RWPE2 (cell line): Measurements from ENCODE around the gene ZNF385C.

ENCODE experiments used
- ATAC-seq: fragments of 200-7000 bp; cut with Tn5 transposase; 3 replicates; pipeline ENCODE4 v1.9.1; 2021; ENCODE audit warnings: low read depth
- DNase-seq: peaks from one replicate; pipeline ENCODE4 v3.0.0-alpha.2; 2020; ENCODE audit warnings: low spot score
- H3K27ac ChIP-seq: fragments of 450-650 bp; 2 replicates; pipeline ENCODE4 v1.5.1; 2017; ENCODE audit warnings: mild to moderate bottlenecking; ENCODE audit not compliant: poor library complexity, severe bottlenecking
- H3K27me3 ChIP-seq: fragments of 250-450 bp; sonication (Bioruptor Pico); 2 replicates; pipeline ENCODE4 v1.5.1; 2021; ENCODE audit warnings: mild to moderate bottlenecking, moderate library complexity; ENCODE audit not compliant: insufficient read depth, poor library complexity, severe bottlenecking
- H3K36me3 ChIP-seq: fragments of 250-450 bp; sonication (Bioruptor Pico); 2 replicates; pipeline ENCODE4 v1.5.1; 2020; ENCODE audit warnings: low read depth, mild to moderate bottlenecking, moderate library complexity
- H3K4me1 ChIP-seq: fragments of 250-450 bp; sonication (Bioruptor Pico); 2 replicates; pipeline ENCODE4 v1.5.1; 2021; ENCODE audit warnings: mild to moderate bottlenecking, moderate library complexity; ENCODE audit not compliant: insufficient read depth, poor library complexity, severe bottlenecking
- H3K4me3 ChIP-seq: fragments of 250-450 bp; sonication (Bioruptor Pico); 2 replicates; pipeline ENCODE4 v1.5.1; 2021; ENCODE audit warnings: mild to moderate bottlenecking, moderate library complexity; ENCODE audit not compliant: severe bottlenecking
- H3K9me3 ChIP-seq: fragments of 250-450 bp; sonication (Bioruptor Pico); 2 replicates; pipeline ENCODE4 v1.5.1; 2021; ENCODE audit warnings: mild to moderate bottlenecking, moderate library complexity; ENCODE audit not compliant: severe bottlenecking
- TF ChIP-seq, protein P1 (sequence below): fragments of 450-650 bp; IDR thresholded peaks from one replicate; pipeline ENCODE4 v1.5.1; 2017; ENCODE audit warnings: mild to moderate bottlenecking, moderate library complexity; ENCODE audit not compliant: poor library complexity, severe bottlenecking

ZNF385C gene

DNA sequence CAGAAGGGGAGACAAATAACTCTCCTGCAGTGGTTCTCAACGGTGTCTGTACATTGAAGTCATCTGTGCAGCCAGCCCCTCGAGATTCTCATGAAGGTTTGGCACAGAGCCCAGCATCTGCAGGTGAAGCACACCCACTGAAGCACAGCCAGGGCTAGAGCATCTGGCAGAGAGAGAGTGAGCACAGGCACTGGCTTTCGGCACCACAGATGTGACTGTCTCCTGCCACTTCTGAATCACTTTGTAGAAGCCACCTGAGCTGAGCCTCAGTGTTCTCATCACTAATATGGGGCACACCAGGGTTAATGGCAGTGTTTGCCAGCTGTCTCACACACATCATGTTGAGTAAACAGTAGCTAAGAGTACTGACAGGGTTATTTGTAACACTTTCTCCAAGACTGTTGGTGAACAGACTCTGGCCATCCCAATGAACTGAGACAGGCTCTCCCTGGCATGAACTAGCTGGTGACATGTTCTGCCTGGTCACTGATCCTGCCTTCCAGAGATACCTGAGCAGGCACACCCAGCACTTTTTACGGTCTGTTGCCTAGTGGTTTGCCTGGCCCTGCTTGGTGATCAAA, 35.3 kb upstream of the ZNF385C start:
- H3K4me3 ChIP-seq, result no peak overlapping the region
- H3K27me3 ChIP-seq, result no peaks in the 10 kb centered on the region
- H3K4me1 ChIP-seq, result peaks cover 35% of the 10 kb centered on the region
- no peaks in the 10 kb centered on the region for H3K9me3 ChIP-seq
- peaks cover 47% of the 10 kb centered on the region for H3K36me3 ChIP-seq
- ATAC-seq (no peak), DNase-seq (no peak)
- H3K27ac ChIP-seq, result peak overlapping the region; percentile 75
- TF ChIP-seq, protein P1, sequence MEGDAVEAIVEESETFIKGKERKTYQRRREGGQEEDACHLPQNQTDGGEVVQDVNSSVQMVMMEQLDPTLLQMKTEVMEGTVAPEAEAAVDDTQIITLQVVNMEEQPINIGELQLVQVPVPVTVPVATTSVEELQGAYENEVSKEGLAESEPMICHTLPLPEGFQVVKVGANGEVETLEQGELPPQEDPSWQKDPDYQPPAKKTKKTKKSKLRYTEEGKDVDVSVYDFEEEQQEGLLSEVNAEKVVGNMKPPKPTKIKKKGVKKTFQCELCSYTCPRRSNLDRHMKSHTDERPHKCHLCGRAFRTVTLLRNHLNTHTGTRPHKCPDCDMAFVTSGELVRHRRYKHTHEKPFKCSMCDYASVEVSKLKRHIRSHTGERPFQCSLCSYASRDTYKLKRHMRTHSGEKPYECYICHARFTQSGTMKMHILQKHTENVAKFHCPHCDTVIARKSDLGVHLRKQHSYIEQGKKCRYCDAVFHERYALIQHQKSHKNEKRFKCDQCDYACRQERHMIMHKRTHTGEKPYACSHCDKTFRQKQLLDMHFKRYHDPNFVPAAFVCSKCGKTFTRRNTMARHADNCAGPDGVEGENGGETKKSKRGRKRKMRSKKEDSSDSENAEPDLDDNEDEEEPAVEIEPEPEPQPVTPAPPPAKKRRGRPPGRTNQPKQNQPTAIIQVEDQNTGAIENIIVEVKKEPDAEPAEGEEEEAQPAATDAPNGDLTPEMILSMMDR, result no peak

DNA sequence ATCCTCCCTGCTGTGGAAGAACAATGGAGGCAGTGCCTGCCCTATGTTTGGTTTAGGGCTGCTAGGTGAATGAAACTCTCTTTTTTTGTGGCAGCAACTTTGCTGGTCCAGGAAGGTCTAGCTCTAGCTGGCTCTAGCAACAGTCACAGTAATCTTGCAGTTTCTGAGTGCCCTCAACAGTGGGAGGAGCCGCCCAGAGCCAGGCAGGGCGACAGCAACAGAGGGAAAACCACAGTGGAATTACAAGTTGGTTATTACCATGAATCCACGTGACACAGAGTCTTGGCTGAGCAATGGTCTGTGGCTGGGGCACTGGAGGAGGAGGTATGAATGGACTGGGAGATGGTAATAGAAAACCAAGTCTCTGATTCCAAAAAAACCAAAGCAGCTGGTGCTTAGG, 34.7 kb upstream of the ZNF385C start:
- H3K36me3 ChIP-seq, result peaks cover 52% of the 10 kb centered on the region
- TF ChIP-seq, protein P1, result no peak
- H3K4me1 ChIP-seq, result peaks cover 35% of the 10 kb centered on the region
- no peaks in the 10 kb centered on the region for H3K27me3 ChIP-seq
- DNase-seq, result no peak
- ATAC-seq, result peak; percentile 28; the same call in 1 of the 3 replicates
- no peak overlapping the region for H3K4me3 ChIP-seq
- H3K9me3 ChIP-seq, result no peaks in the 10 kb centered on the region
- H3K27ac ChIP-seq, result peak overlapping the region; percentile 75

DNA sequence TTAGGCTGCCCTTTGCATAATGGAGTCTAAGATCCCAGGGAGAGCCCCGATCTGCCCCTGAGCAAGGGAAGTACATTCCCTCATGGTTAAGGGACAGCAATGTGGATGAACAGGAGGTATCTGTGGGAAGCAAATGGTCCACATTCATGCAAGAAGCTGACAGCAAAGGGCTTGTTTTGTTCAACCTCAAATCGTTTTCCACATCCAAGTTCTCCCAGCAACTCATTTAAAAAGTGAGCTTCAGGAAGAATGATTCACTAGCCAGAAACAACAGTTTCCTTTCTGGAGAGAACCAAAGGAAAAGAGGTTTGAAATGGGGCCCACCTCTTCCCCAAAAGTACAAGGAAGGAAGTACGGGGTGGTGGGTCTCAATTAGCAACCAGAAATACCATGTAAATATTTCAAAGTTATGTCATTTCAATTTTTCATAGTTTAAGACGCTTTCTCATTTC, 33.7 kb upstream of the ZNF385C start:
- TF ChIP-seq, protein P1, result no peak
- Histone ChIP-seq H3K9me3 (no peaks in the 10 kb centered on the region), H3K4me1 (peaks cover 35% of the 10 kb centered on the region), H3K4me3 (no peak overlapping the region), H3K27ac (no peak overlapping the region), H3K36me3 (peaks cover 48% of the 10 kb centered on the region), H3K27me3 (no peaks in the 10 kb centered on the region)
- DNase-seq (no peak), ATAC-seq (no peak)

DNA sequence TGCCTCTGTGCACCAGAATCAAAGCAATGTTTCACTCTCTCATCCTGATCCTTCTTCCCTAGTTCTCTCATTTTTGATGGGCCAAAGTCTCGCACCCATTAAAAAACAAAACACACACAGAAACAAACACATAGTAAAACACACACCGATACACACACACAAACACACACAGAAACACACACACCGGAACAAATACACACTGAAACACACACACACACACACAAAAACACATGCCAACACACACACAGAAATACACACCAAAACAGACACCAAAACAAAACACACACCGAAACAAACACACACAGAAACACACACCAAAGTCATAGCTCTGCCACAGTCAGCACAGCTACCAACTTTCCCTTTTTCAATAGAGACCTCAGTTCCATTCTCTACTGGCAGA, 33.0 kb upstream of the ZNF385C start:
- TF ChIP-seq, protein P1, result no peak
- peaks cover 33% of the 10 kb centered on the region for H3K4me1 ChIP-seq
- H3K9me3 ChIP-seq, result no peaks in the 10 kb centered on the region
- no peak for DNase-seq
- H3K27me3 ChIP-seq, result no peaks in the 10 kb centered on the region
- H3K4me3 ChIP-seq, result no peak overlapping the region
- H3K27ac ChIP-seq, result no peak overlapping the region
- peaks cover 43% of the 10 kb centered on the region for H3K36me3 ChIP-seq
- ATAC-seq, result no peak

DNA sequence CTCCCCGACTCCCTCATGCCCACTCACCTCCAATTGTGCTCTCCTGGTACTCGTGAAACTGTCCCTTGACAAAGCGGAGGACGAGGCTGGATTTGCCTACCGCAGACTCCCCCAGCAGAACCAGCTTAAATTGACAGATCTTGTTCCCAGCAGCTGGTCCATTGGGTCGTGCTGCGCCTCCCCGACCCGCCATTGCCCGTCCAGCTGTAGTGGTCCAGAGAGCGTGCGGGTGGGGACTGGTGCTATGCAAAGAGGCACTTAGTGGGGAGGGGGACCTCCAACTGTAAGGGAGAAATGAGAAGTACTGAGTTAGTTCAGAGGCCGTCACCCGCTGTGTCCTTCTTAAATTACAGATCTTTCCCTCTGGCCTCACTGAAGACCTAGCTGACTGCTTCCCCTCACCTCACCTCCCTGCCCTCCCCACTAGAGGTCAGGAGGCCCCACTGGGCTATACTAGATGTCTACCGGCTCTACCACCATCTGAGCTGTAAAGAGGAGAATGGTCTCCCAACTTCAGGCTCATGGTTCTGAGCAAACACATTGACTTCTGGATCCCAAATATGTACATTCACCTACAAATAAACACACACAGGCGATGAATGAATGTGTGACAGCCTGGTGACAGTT, 32.1 kb upstream of the ZNF385C start:
- TF ChIP-seq, protein P1, result no peak
- H3K36me3 ChIP-seq, result peaks cover 51% of the 10 kb centered on the region
- DNase-seq (no peak), ATAC-seq (no peak)
- peaks cover 25% of the 10 kb centered on the region for H3K4me1 ChIP-seq
- no peaks in the 10 kb centered on the region for H3K27me3 ChIP-seq
- no peak overlapping the region for H3K4me3 ChIP-seq
- H3K9me3 ChIP-seq, result no peaks in the 10 kb centered on the region
- H3K27ac ChIP-seq, result no peak overlapping the region
